ENCODE data around the gene GRID1. TPM values are rescaled to one million over a fixed set of nuclear protein-coding genes. Genes with fewer than 3 reads are reported as not detected.

GRID1 gene
- total RNA-seq, 1 donor from 2014 or later, result 0.75 TPM

- H3K4me3 ChIP-seq (ENCODE audit: insufficient read depth, low read depth, low read length), result no peak overlapping the region
- Mint-ChIP-seq H3K9me3 (ENCODE audit: unreplicated experiment) (peaks cover 10% of the 10 kb centered on the region), H3K4me3 (ENCODE audit: unreplicated experiment) (no peak overlapping the region), H3K27ac (ENCODE audit: unreplicated experiment) (no peak overlapping the region), H3K27me3 (ENCODE audit: low read depth, unreplicated experiment) (peaks cover 38% of the 10 kb centered on the region), H3K36me3 (ENCODE audit: low read depth, unreplicated experiment) (peaks cover 2% of the 10 kb centered on the region), H3K4me1 (ENCODE audit: low read depth, unreplicated experiment) (no peaks in the 10 kb centered on the region)
- H3K79me2 ChIP-seq (ENCODE audit: insufficient read depth, low read length), result no peaks in the 10 kb centered on the region
- H3K9me3 ChIP-seq (ENCODE audit: insufficient read depth, low read depth, low read length), result no peaks in the 10 kb centered on the region
- TF ChIP-seq EZH2 (IDR thresholded peaks at IDR 0.05; ENCODE audit: insufficient read depth, low read length), result no peak
- TF ChIP-seq, protein P1, sequence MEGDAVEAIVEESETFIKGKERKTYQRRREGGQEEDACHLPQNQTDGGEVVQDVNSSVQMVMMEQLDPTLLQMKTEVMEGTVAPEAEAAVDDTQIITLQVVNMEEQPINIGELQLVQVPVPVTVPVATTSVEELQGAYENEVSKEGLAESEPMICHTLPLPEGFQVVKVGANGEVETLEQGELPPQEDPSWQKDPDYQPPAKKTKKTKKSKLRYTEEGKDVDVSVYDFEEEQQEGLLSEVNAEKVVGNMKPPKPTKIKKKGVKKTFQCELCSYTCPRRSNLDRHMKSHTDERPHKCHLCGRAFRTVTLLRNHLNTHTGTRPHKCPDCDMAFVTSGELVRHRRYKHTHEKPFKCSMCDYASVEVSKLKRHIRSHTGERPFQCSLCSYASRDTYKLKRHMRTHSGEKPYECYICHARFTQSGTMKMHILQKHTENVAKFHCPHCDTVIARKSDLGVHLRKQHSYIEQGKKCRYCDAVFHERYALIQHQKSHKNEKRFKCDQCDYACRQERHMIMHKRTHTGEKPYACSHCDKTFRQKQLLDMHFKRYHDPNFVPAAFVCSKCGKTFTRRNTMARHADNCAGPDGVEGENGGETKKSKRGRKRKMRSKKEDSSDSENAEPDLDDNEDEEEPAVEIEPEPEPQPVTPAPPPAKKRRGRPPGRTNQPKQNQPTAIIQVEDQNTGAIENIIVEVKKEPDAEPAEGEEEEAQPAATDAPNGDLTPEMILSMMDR (IDR thresholded peaks at IDR 0.05; ENCODE audit: insufficient read depth, low read depth, low read length), result no peak
- no peaks in the 10 kb centered on the region for H3K36me3 ChIP-seq (ENCODE audit: insufficient read depth, low read length)
- no peak overlapping the region for H3K4me2 ChIP-seq (ENCODE audit: low read length)
- no peak overlapping the region for H3K9ac ChIP-seq (ENCODE audit: low read length)
- no peak overlapping the region for H2AFZ ChIP-seq (ENCODE audit: low read depth, low read length)
- H3K4me1 ChIP-seq (ENCODE audit: insufficient read depth, low read length), result no peaks in the 10 kb centered on the region
- DNase-seq (ENCODE audit: low read depth) (no peak), FAIRE-seq (no peak)
- H4K20me1 ChIP-seq (ENCODE audit: insufficient read depth, low read length), result no peaks in the 10 kb centered on the region
- H3K27ac ChIP-seq (ENCODE audit: low read depth, low read length), result no peak overlapping the region
- H3K27me3 ChIP-seq (ENCODE audit: insufficient read depth, low read length), result no peaks in the 10 kb centered on the region
Measured at GRCh38 chr10:86130041-86130440, 236.6 kb downstream of the GRID1 start.

DNA sequence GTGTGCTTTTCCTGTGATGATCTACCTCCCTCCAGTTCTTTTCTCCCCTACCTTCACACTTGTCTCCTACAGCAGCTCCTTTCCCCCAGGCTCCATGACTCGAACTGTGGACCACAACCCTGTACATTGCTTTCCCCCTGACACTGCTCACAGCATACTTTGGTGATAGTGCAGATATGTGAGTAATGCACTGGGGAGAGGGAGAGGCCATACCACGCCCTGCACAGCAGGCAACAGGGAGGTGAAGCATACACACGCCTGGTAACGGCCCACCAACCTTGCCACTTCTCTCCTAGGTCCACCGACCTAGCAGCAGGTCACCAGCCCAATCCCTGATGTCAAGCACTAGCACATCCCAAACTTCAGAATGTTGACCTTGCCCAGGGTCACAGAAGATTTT is 238.2 kb downstream of the GRID1 start:
- H3K4me2 ChIP-seq (ENCODE audit: low read length), result no peak overlapping the region
- H3K79me2 ChIP-seq (ENCODE audit: insufficient read depth, low read length), result no peaks in the 10 kb centered on the region
- H3K4me1 ChIP-seq (ENCODE audit: insufficient read depth, low read length), result no peaks in the 10 kb centered on the region
- H3K9ac ChIP-seq (ENCODE audit: low read length), result no peak overlapping the region
- H3K27me3 ChIP-seq (ENCODE audit: insufficient read depth, low read length), result no peaks in the 10 kb centered on the region
- no peaks in the 10 kb centered on the region for H4K20me1 ChIP-seq (ENCODE audit: insufficient read depth, low read length)
- H3K27me3 Mint-ChIP-seq (ENCODE audit: low read depth, unreplicated experiment), result peaks cover 37% of the 10 kb centered on the region
- no peak overlapping the region for H3K27ac Mint-ChIP-seq (ENCODE audit: unreplicated experiment)
- no peak for TF ChIP-seq EZH2 (IDR thresholded peaks at IDR 0.05; ENCODE audit: insufficient read depth, low read length)
- TF ChIP-seq, protein P1 (IDR thresholded peaks at IDR 0.05; ENCODE audit: insufficient read depth, low read depth, low read length), result no peak
- no peak overlapping the region for H3K4me3 ChIP-seq (ENCODE audit: insufficient read depth, low read depth, low read length)
- FAIRE-seq, result no peak
- no peak overlapping the region for H3K27ac ChIP-seq (ENCODE audit: low read depth, low read length)
- no peaks in the 10 kb centered on the region for H3K36me3 ChIP-seq (ENCODE audit: insufficient read depth, low read length)
- no peak overlapping the region for H3K4me3 Mint-ChIP-seq (ENCODE audit: unreplicated experiment)
- no peak for DNase-seq (ENCODE audit: low read depth)
- no peak overlapping the region for H2AFZ ChIP-seq (ENCODE audit: low read depth, low read length)
- peaks cover 10% of the 10 kb centered on the region for H3K9me3 Mint-ChIP-seq (ENCODE audit: unreplicated experiment)
- no peaks in the 10 kb centered on the region for H3K9me3 ChIP-seq (ENCODE audit: insufficient read depth, low read depth, low read length)
- H3K4me1 Mint-ChIP-seq (ENCODE audit: low read depth, unreplicated experiment), result no peaks in the 10 kb centered on the region
- no peaks in the 10 kb centered on the region for H3K36me3 Mint-ChIP-seq (ENCODE audit: low read depth, unreplicated experiment)

GRCh38 chr10:86127274-86127819 is 239.2 kb downstream of the GRID1 start:
- FAIRE-seq, result no peak
- Histone ChIP-seq H3K4me2 (ENCODE audit: low read length) (no peak overlapping the region), H3K27ac (ENCODE audit: low read depth, low read length) (no peak overlapping the region), H4K20me1 (ENCODE audit: insufficient read depth, low read length) (no peaks in the 10 kb centered on the region), H3K27me3 (ENCODE audit: insufficient read depth, low read length) (no peaks in the 10 kb centered on the region), H3K9me3 (ENCODE audit: insufficient read depth, low read depth, low read length) (no peaks in the 10 kb centered on the region), H3K4me1 (ENCODE audit: insufficient read depth, low read length) (no peaks in the 10 kb centered on the region), H3K79me2 (ENCODE audit: insufficient read depth, low read length) (no peaks in the 10 kb centered on the region), H3K36me3 (ENCODE audit: insufficient read depth, low read length) (no peaks in the 10 kb centered on the region), H2AFZ (ENCODE audit: low read depth, low read length) (no peak overlapping the region), H3K4me3 (ENCODE audit: insufficient read depth, low read depth, low read length) (no peak overlapping the region), H3K9ac (ENCODE audit: low read length) (no peak overlapping the region)
- Mint-ChIP-seq H3K4me1 (ENCODE audit: low read depth, unreplicated experiment) (no peaks in the 10 kb centered on the region), H3K4me3 (ENCODE audit: unreplicated experiment) (no peak overlapping the region), H3K27ac (ENCODE audit: unreplicated experiment) (no peak overlapping the region), H3K27me3 (ENCODE audit: low read depth, unreplicated experiment) (peaks cover 37% of the 10 kb centered on the region), H3K36me3 (ENCODE audit: low read depth, unreplicated experiment) (no peaks in the 10 kb centered on the region), H3K9me3 (ENCODE audit: unreplicated experiment) (peaks cover 10% of the 10 kb centered on the region)
- TF ChIP-seq, protein P1 (IDR thresholded peaks at IDR 0.05; ENCODE audit: insufficient read depth, low read depth, low read length), result no peak
- no peak for TF ChIP-seq EZH2 (IDR thresholded peaks at IDR 0.05; ENCODE audit: insufficient read depth, low read length)
- no peak for DNase-seq (ENCODE audit: low read depth)
